ENCODE measurements around the gene PPHLN1.

DNA sequence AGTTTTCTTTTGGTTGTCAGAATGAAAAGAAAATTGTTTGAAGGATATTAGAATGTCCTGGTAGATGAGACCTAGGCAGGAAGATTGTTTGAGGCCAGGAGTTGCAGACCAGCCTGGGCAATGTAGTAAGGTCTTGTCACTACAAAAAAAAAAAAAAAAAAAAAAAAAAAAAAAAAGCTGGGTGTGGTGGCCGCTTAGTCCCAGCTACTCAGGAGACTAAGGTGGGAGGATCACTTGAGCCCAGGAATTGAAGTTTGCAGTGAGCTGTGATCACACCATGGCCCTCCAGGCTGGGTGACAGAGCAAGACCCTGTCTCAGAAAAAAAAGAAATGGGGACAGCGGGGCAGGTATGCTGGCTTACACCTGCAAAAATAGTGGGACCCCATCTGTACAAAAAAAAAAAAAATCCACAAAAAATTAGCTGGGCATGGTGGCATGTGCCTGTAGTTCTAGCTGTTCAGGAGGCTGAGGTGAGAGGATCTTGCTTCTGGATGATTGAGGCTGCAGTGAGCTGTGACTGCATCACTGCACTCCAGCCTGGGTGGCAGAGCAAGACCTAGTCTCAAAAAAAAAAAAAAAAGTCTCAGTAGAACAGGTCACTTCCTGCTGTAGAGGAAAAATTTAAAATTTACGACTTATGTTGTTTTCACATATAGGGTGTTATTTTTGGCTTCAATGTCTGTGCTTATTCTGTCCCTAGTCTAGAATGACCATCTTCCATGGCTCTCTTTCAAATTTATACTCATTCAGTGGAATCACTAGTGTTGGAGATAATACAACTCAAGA, 70.7 kb downstream of the PPHLN1 start:
- TF ChIP-seq TAF1 (IDR thresholded peaks at IDR 0.05; ENCODE audit: low read depth) = no peak
- TF ChIP-seq EGR1 (IDR thresholded peaks at IDR 0.05) = no peak
- no peak for TF ChIP-seq YY1 (IDR thresholded peaks at IDR 0.05; ENCODE audit: low read depth)
- TF ChIP-seq MAX (IDR thresholded peaks at IDR 0.05) = no peak
- no peak for TF ChIP-seq NFIC (IDR thresholded peaks at IDR 0.05)
- TF ChIP-seq, protein P1, sequence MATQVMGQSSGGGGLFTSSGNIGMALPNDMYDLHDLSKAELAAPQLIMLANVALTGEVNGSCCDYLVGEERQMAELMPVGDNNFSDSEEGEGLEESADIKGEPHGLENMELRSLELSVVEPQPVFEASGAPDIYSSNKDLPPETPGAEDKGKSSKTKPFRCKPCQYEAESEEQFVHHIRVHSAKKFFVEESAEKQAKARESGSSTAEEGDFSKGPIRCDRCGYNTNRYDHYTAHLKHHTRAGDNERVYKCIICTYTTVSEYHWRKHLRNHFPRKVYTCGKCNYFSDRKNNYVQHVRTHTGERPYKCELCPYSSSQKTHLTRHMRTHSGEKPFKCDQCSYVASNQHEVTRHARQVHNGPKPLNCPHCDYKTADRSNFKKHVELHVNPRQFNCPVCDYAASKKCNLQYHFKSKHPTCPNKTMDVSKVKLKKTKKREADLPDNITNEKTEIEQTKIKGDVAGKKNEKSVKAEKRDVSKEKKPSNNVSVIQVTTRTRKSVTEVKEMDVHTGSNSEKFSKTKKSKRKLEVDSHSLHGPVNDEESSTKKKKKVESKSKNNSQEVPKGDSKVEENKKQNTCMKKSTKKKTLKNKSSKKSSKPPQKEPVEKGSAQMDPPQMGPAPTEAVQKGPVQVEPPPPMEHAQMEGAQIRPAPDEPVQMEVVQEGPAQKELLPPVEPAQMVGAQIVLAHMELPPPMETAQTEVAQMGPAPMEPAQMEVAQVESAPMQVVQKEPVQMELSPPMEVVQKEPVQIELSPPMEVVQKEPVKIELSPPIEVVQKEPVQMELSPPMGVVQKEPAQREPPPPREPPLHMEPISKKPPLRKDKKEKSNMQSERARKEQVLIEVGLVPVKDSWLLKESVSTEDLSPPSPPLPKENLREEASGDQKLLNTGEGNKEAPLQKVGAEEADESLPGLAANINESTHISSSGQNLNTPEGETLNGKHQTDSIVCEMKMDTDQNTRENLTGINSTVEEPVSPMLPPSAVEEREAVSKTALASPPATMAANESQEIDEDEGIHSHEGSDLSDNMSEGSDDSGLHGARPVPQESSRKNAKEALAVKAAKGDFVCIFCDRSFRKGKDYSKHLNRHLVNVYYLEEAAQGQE (IDR thresholded peaks at IDR 0.05; ENCODE audit: low read depth) = no peak
- TF ChIP-seq FOXM1 (IDR thresholded peaks at IDR 0.05; ENCODE audit: borderline replicate concordance, low read depth) = no peak
- no peak for TF ChIP-seq EP300 (IDR thresholded peaks at IDR 0.05; ENCODE audit: borderline replicate concordance)
- no peak for TF ChIP-seq RAD21 (IDR thresholded peaks at IDR 0.05; ENCODE audit: low read depth)
- no peak for TF ChIP-seq CEBPB (IDR thresholded peaks at IDR 0.05)
